Lower leg skin (tissue), 4 donors: ENCODE data around the gene IRAK4. TPM values are rescaled to one million over a fixed set of nuclear protein-coding genes. Genes with fewer than 3 reads are reported as not detected.

Experiments
- DNase-seq, 2 donors: peaks; one replicate each; pipeline ENCODE4 v3.0.0-alpha.2; 2019; ENCODE audit warnings: low spot score in 2 of 2
- H3K4me3 ChIP-seq: fragments of 200-600 bp; sonication (generic); 2 replicates; pipeline ENCODE4 v1.5.1; 2017; ENCODE audit warnings: mild to moderate bottlenecking, low read depth; ENCODE audit not compliant: poor library complexity, severe bottlenecking
- CTCF ChIP-seq, 3 donors: fragments of 450-650 bp; IDR thresholded peaks; one replicate each; pipeline ENCODE4 v1.5.1; 2016; ENCODE audit warnings: antibody characterized with exemption in 3 of 3, mild to moderate bottlenecking in 3 of 3, moderate library complexity in 2 of 3
- POLR2A ChIP-seq, 2 donors: fragments of 450-650 bp; IDR thresholded peaks; one replicate each; pipeline ENCODE4 v1.6.1; 2016 to 2017; ENCODE audit warnings: antibody characterized with exemption in 2 of 2, mild to moderate bottlenecking in 1 of 2, moderate library complexity in 1 of 2
- WGBS, 2 donors: methylation state at CpG; one replicate each; pipeline ENCODE4 v1.1.5; 2018; 5-methylcytosine and 5-hydroxymethylcytosine counted together
- intact Hi-C: fragments of 100-400 bp; cut with DNase I; formaldehyde crosslinking; loops from one replicate; pipeline ENCODE4 v1.15.0; 2023; ENCODE audit warnings: low total_unique reads
- total RNA-seq, 4 donors: library from RNA; depleted of rRNA; stranded (reverse); fragments of >200 nt; gene quantifications; one replicate each; pipeline ENCODE4 v1.1.0, GENCODE V29; 2016

Gene IRAK4
- total RNA-seq, 4 donors from 2014 or later = 20.3 to 44.7 (median 26.5) TPM

DNA sequence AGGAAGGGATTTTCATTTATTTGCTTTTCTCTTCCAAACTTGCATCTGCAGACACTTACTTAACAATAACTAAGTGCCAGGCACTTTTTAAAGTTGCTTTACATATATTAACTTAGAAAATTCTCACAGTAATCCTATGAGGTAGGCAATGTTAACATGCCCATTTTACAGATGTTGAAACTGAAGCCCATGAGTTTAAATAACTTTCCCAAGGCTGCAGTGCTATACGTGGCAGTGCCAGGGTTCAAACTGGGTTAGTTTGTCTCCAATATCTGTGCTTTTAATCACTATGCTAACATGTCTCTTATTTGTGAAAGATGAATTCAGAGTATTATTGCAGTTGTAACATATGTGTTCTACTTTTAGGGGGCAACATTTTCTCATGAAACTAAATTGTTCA, 30.1 kb upstream of the IRAK4 start:
- H3K4me3 ChIP-seq = no peak overlapping the region
- no peak for DNase-seq
- 91 to 96% methylated on average over 1 of the region's 1 CpG for WGBS, 2 donors
- TF ChIP-seq POLR2A (IDR thresholded peaks at IDR 0.05) = no peak
- no peak for TF ChIP-seq CTCF (IDR thresholded peaks at IDR 0.05)
- intact Hi-C loops = no loop called here

DNA sequence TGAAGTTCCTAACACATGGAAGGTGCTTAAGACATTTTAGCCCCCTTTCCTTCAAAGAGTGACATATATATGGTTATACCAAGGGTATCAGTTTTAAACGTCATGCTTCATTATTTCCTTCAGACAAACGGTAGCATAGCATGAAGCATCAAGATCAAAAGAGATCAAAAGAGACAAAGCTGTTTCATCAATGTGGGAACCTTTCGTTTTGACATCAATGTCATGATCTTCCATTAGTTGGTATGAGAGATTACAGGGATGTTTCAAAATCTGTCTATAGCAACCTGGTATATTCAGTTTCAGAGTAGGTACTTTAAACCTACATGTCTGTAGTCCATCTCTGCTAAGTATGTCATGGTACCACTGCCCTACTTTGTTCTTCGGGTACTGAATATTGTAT, 28.5 kb upstream of the IRAK4 start:
- no peak for TF ChIP-seq CTCF (IDR thresholded peaks at IDR 0.05)
- intact Hi-C loops = no loop called here
- no peak overlapping the region for H3K4me3 ChIP-seq
- WGBS, 2 donors = 80% methylated on average over 4 of the region's 4 CpGs
- DNase-seq = no peak

GRCh38 chr12:43733687-43734086, 25.1 kb upstream of the IRAK4 start:
- DNase-seq = no peak
- no peak overlapping the region for H3K4me3 ChIP-seq
- TF ChIP-seq POLR2A (IDR thresholded peaks at IDR 0.05) (no peak), CTCF (IDR thresholded peaks at IDR 0.05) (no peak)
- 90 to 95% methylated on average over 3 of the region's 3 CpGs for WGBS, 2 donors
- intact Hi-C loops = no loop called here

GRCh38 chr12:43736927-43737440, 21.8 kb upstream of the IRAK4 start:
- TF ChIP-seq POLR2A (IDR thresholded peaks at IDR 0.05) (no peak), CTCF (IDR thresholded peaks at IDR 0.05) (no peak)
- intact Hi-C loops = no loop called here
- H3K4me3 ChIP-seq = no peak overlapping the region
- 85 to 86% methylated on average over 3 of the region's 3 CpGs for WGBS, 2 donors
- DNase-seq = no peak

GRCh38 chr12:43737646-43738045, 21.1 kb upstream of the IRAK4 start:
- intact Hi-C loops = no loop called here
- TF ChIP-seq CTCF (IDR thresholded peaks at IDR 0.05) (no peak), POLR2A (IDR thresholded peaks at IDR 0.05) (no peak)
- no peak for DNase-seq
- H3K4me3 ChIP-seq = no peak overlapping the region
- WGBS, 2 donors = 50 to 53% methylated on average over 2 of the region's 2 CpGs

DNA sequence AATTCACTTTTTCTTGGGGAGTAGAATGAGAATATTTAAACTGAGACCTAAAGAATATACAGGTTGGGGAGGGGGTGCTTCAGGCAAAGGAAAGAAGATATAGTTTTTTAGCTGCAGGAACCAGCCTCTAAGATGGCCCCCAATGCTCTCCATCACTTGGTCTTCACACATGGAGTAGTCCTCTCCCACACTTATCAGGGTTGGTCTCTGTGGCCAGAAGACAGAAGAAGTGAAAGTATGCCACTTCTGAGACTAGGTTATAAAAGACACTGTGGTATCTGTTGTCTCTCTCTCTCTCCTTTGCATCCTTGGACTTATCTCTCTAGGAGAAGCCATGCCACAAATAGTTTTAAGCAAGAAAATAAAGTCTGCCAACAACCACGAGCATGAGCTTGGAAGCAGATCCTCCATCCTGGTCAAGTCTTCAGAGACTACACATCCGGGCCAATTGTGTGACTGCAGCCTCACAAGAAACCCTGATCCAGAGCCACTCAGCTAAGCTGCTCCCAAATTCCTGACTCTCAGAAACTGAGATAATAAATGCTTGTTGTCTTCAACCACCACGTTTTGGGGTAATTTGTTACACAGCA, 18.1 kb upstream of the IRAK4 start:
- WGBS, 2 donors = 57 to 70% methylated on average over 3 of the region's 3 CpGs
- no peak for DNase-seq
- no peak for TF ChIP-seq CTCF (IDR thresholded peaks at IDR 0.05)
- no peak for TF ChIP-seq POLR2A (IDR thresholded peaks at IDR 0.05)
- intact Hi-C loops = no loop called here
- H3K4me3 ChIP-seq = no peak overlapping the region
